Muscle of back (tissue), 11 donors: Measurements from ENCODE around the gene PRPF19. TPM values are rescaled to one million over a fixed set of nuclear protein-coding genes. Genes with fewer than 3 reads are reported as not detected.

Experiments
- DNase-seq, 3 donors: peaks; one replicate each; pipeline versions ENCODE4 v3.0.0 to v3.0.0-alpha.2; 2013
- polyA plus RNA-seq, 10 donors: library from polyadenylated mRNA; unstranded; fragments of 120-200 nt; gene quantifications; one replicate each; pipeline ENCODE4 v1.2.1, GENCODE V29; 2013; ENCODE audit not compliant: insufficient read length in 10 of 10

PRPF19 gene
- polyA plus RNA-seq, 10 donors: 53.2 to 96.9 (median 63.3) TPM

- DNase-seq: no peak
These were observed 42.5 kb downstream of the PRPF19 start for GRCh38 chr11:60863550-60864521.

GRCh38 chr11:60862171-60862570, 44.2 kb downstream of the PRPF19 start:
- no peak for DNase-seq

GRCh38 chr11:60860943-60861342, 45.4 kb downstream of the PRPF19 start:
- DNase-seq: no peak

GRCh38 chr11:60859616-60860250, 46.7 kb downstream of the PRPF19 start:
- no peak for DNase-seq

GRCh38 chr11:60858731-60859464, 47.5 kb downstream of the PRPF19 start:
- no peak for DNase-seq

GRCh38 chr11:60858236-60858635, 48.1 kb downstream of the PRPF19 start:
- DNase-seq: no peak

GRCh38 chr11:60857378-60858232, 48.8 kb downstream of the PRPF19 start:
- no peak for DNase-seq

GRCh38 chr11:60855726-60856633, 50.4 kb downstream of the PRPF19 start, which contains the start of gene PTGDR2:
Gene PTGDR2, minus strand, starts transcription at chr11:60855950. Its CDS starts 2,228 bp downstream, at chr11:60853722.
- no peak for DNase-seq

GRCh38 chr11:60854847-60855725, 51.3 kb downstream of the PRPF19 start:
- no peak for DNase-seq

- no peak for DNase-seq
These were observed 52.1 kb downstream of the PRPF19 start for GRCh38 chr11:60854140-60854846.

- no peak for DNase-seq
These were observed 53.1 kb downstream of the PRPF19 start for GRCh38 chr11:60852982-60853950.

GRCh38 chr11:60852117-60852981, 54.0 kb downstream of the PRPF19 start:
- no peak for DNase-seq

- no peak for DNase-seq
These were observed 54.9 kb downstream of the PRPF19 start for GRCh38 chr11:60851327-60852104.

- DNase-seq: no peak
These were observed 56.5 kb downstream of the PRPF19 start for GRCh38 chr11:60849641-60850520.
